ENCODE data around the gene NAPSA. TPM values are rescaled to one million over a fixed set of nuclear protein-coding genes. Genes with fewer than 3 reads are reported as not detected.

Gene NAPSA
- total RNA-seq (under 0.01 and 0.17 TPM in 2 replicates), polyA plus RNA-seq (0.03 and 0.15 TPM in 2 replicates), polyA minus RNA-seq (ENCODE audit: low replicate concordance) (not detected in 2 replicates)
- 0.05 and 0.06 TPM in 2 replicates for polyA plus RNA-seq (2012)

- Histone ChIP-seq H3K9ac (ENCODE audit: insufficient read depth, low read length) (no peak within 1 kb of the TSS), H3K79me2 (ENCODE audit: control insufficient read depth, insufficient read depth, low read length) (no peaks in the 10 kb centered on the region), H3K27ac (ENCODE audit: insufficient read depth, low read length) (no peak within 1 kb of the TSS), H3K4me3 (replicated peaks in 1 of 4; ENCODE audit: control extremely low read depth in 1 of 4, insufficient read depth in 1 of 4, low read depth in 3 of 4, low read length in 4 of 4) (no peak within 1 kb of the TSS), H3K4me2 (ENCODE audit: extremely low read depth, insufficient read depth, low read length) (no peak within 1 kb of the TSS), H2AFZ (ENCODE audit: low read length) (no peak within 1 kb of the TSS), H4K20me1 (ENCODE audit: control insufficient read depth, extremely low read depth, insufficient read depth, low read length) (no peaks in the 10 kb centered on the region), H3K4me1 (ENCODE audit: control insufficient read depth, extremely low read depth, insufficient read depth, low read length) (peaks cover 2% of the 10 kb centered on the region), H3K9me3 (ENCODE audit: control insufficient read depth, insufficient read depth, low read depth, low read length) (no peaks in the 10 kb centered on the region), H3K36me3 (ENCODE audit: control insufficient read depth, insufficient read depth, low read length) (no peaks in the 10 kb centered on the region), H3K27me3 (ENCODE audit: control insufficient read depth, insufficient read depth, low read length) (no peaks in the 10 kb centered on the region)
- DNase-seq (ENCODE audit: low read depth in 2 of 2): no peak
- TF ChIP-seq EZH2 (IDR thresholded peaks at IDR 0.05; ENCODE audit: low read length, missing control alignments): no peak
- no peak for TF ChIP-seq CTCF (conservative IDR thresholded peaks at IDR 0.05 in 1 of 2, IDR thresholded peaks at IDR 0.05 in 1 of 2; ENCODE audit: low read depth in 1 of 2, low read length in 2 of 2)
These were observed at the start of gene NAPSA for GRCh38 chr19:50365434-50366306. Gene NAPSA, minus strand, starts transcription at chr19:50365639. Its CDS starts 18 bp downstream, at chr19:50365621.

DNA sequence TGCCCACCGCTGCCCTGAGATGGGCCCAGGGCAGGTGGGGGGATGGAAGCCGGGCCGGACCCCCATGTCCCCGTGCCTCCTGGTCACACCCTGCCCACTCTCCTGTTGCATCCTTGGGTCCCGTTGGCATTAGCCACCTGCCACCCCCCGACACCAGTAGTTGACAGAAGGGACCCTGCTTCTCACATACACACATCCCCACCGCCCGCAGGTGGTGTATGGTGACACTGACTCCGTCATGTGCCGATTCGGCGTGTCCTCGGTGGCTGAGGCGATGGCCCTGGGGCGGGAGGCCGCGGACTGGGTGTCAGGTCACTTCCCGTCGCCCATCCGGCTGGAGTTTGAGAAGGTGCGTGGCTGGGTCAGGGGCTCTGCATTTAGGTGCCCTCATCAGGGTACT is 48.1 kb upstream of the NAPSA start:
- H3K4me3 ChIP-seq (replicated peaks in 1 of 4; ENCODE audit: control extremely low read depth in 1 of 4, insufficient read depth in 1 of 4, low read depth in 3 of 4, low read length in 4 of 4): no peak overlapping the region
- TF ChIP-seq EZH2 (IDR thresholded peaks at IDR 0.05; ENCODE audit: low read length, missing control alignments) (no peak), CTCF (conservative IDR thresholded peaks at IDR 0.05 in 1 of 2, IDR thresholded peaks at IDR 0.05 in 1 of 2; ENCODE audit: low read depth in 1 of 2, low read length in 2 of 2) (no peak)
- H3K9me3 ChIP-seq (ENCODE audit: control insufficient read depth, insufficient read depth, low read depth, low read length): no peaks in the 10 kb centered on the region
- no peak for DNase-seq (ENCODE audit: low read depth in 2 of 2)
- no peak overlapping the region for H2AFZ ChIP-seq (ENCODE audit: low read length)
- H3K27me3 ChIP-seq (ENCODE audit: control insufficient read depth, insufficient read depth, low read length): no peaks in the 10 kb centered on the region
- H3K9ac ChIP-seq (ENCODE audit: insufficient read depth, low read length): no peak overlapping the region
- H4K20me1 ChIP-seq (ENCODE audit: control insufficient read depth, extremely low read depth, insufficient read depth, low read length): no peaks in the 10 kb centered on the region
- H3K79me2 ChIP-seq (ENCODE audit: control insufficient read depth, insufficient read depth, low read length): no peaks in the 10 kb centered on the region
- H3K36me3 ChIP-seq (ENCODE audit: control insufficient read depth, insufficient read depth, low read length): no peaks in the 10 kb centered on the region
- H3K27ac ChIP-seq (ENCODE audit: insufficient read depth, low read length): no peak overlapping the region
- no peaks in the 10 kb centered on the region for H3K4me1 ChIP-seq (ENCODE audit: control insufficient read depth, extremely low read depth, insufficient read depth, low read length)
- H3K4me2 ChIP-seq (ENCODE audit: extremely low read depth, insufficient read depth, low read length): no peak overlapping the region

DNA sequence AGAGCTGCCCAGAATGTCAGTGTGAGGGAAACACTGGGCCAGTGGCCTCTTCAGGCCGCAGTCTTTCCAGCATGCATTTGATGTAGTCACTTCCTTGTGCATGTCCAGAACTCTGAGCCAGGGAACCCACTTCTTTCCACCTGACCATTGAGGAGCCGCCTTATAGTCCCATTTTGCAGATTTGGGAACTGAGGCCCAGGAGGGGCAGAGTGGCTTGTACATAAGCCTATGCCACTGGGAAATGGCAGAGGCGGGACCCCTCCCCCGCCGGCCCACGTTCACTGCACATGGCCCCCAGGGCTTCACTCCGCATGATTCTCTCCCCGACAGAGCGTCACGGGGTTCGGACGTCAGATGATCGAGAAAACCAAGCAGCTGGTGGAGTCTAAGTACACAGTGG is 47.7 kb upstream of the NAPSA start:
- Histone ChIP-seq H3K4me1 (ENCODE audit: control insufficient read depth, extremely low read depth, insufficient read depth, low read length) (no peaks in the 10 kb centered on the region), H3K4me3 (replicated peaks in 1 of 4; ENCODE audit: control extremely low read depth in 1 of 4, insufficient read depth in 1 of 4, low read depth in 3 of 4, low read length in 4 of 4) (no peak overlapping the region), H3K4me2 (ENCODE audit: extremely low read depth, insufficient read depth, low read length) (no peak overlapping the region), H4K20me1 (ENCODE audit: control insufficient read depth, extremely low read depth, insufficient read depth, low read length) (no peaks in the 10 kb centered on the region), H3K27ac (ENCODE audit: insufficient read depth, low read length) (no peak overlapping the region), H3K9ac (ENCODE audit: insufficient read depth, low read length) (no peak overlapping the region), H2AFZ (ENCODE audit: low read length) (no peak overlapping the region), H3K36me3 (ENCODE audit: control insufficient read depth, insufficient read depth, low read length) (no peaks in the 10 kb centered on the region), H3K79me2 (ENCODE audit: control insufficient read depth, insufficient read depth, low read length) (no peaks in the 10 kb centered on the region), H3K27me3 (ENCODE audit: control insufficient read depth, insufficient read depth, low read length) (no peaks in the 10 kb centered on the region), H3K9me3 (ENCODE audit: control insufficient read depth, insufficient read depth, low read depth, low read length) (no peaks in the 10 kb centered on the region)
- no peak for DNase-seq (ENCODE audit: low read depth in 2 of 2)
- TF ChIP-seq EZH2 (IDR thresholded peaks at IDR 0.05; ENCODE audit: low read length, missing control alignments): no peak
- no peak for TF ChIP-seq CTCF (conservative IDR thresholded peaks at IDR 0.05 in 1 of 2, IDR thresholded peaks at IDR 0.05 in 1 of 2; ENCODE audit: low read depth in 1 of 2, low read length in 2 of 2)

Measured in fibroblast of lung (primary cell).